Right lobe of liver (tissue), 4 donors: Measurements from ENCODE around the gene PNPO.

Source experiments
- CTCF ChIP-seq, 4 donors: fragments of 200-600 bp in 3 of 4; fragments of 450-650 bp in 1 of 4; IDR thresholded peaks; one replicate each; pipeline versions ENCODE4 v1.5.1 to v1.8.0; 2016 to 2022; ENCODE audit warnings: antibody characterized with exemption in 4 of 4, mild to moderate bottlenecking in 2 of 4
- POLR2A ChIP-seq: fragments of 450-650 bp; IDR thresholded peaks from one replicate; pipeline ENCODE4 v1.6.1; 2017; ENCODE audit warnings: antibody characterized with exemption, mild to moderate bottlenecking
- donor health status: DM: no; HTN: no; CAD: no.
- donor health status: DM: no; HTN: no; CAD: no.
- donor health status: DM: no; HTN: yes; CAD: no.

- TF ChIP-seq CTCF (IDR thresholded peaks at IDR 0.05) (no peak), POLR2A (no peak)
Measured at GRCh38 chr17:47894498-47895346, 46.6 kb upstream of the PNPO start.
